ENCODE results near the gene SARS1.
"Not testable (repeated sequence)": the region's sequence is repeated elsewhere in the genome, so short reads cannot be mapped to it uniquely, and the experiment has no call there.

SARS1 gene

DNA sequence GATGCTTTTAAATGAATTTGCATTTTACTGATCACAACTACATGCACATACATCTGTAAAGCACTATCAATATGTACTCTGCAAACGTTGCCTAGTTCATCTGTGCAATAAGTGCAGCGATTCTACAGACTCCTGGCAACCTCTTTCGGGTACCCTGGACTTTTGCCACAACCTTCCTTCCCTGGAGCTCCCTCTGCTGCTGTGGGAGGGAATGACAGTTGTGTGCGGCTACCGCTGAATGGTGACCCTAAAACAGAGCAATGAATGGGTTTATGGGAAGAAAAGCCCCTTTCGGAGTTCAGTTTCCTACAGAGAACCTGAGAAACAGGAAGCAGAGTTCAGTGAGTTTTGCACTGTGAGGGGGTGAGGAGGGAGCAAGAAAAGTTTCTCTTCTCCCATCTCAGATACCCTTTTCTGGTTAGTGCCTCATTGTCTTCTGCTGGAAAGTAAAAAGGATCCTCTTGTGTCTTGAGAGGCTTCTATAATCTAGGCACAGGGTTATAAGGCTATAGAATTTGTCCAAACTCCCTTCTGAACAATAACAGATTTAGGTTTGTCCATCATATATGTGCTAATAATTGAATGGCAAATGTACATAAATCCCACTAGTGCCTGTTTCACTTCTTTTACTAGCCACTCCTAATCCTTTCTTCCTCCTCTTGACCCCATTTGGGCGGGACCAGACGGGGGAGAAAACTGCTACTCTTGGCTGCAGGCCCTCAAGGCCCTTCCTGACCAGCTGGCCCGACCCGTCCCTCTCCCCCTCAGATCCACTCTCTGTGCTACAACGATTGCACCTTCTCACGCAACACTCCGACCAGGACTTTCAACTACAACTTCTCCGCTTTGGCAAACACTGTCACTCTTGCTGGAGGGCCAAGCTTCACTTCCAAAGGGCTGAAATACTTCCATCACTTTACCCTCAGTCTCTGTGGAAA lies 19.8 kb upstream of the SARS1 start:
- peak; percentile 12 for DNase-seq

- no peak for DNase-seq
Observed at GRCh38 chr1:109197158-109198042, 16.3 kb upstream of the SARS1 start.

- DNase-seq = no peak
Observed at GRCh38 chr1:109198043-109198695, 15.5 kb upstream of the SARS1 start.

GRCh38 chr1:109198745-109199144 lies 15.0 kb upstream of the SARS1 start:
- DNase-seq = no peak

GRCh38 chr1:109199710-109200109 lies 14.0 kb upstream of the SARS1 start:
- no peak for DNase-seq

- DNase-seq = no peak
Observed at GRCh38 chr1:109201123-109201703, 12.5 kb upstream of the SARS1 start.

- DNase-seq = no peak
Observed at GRCh38 chr1:109204484-109204883, 9.2 kb upstream of the SARS1 start.

DNA sequence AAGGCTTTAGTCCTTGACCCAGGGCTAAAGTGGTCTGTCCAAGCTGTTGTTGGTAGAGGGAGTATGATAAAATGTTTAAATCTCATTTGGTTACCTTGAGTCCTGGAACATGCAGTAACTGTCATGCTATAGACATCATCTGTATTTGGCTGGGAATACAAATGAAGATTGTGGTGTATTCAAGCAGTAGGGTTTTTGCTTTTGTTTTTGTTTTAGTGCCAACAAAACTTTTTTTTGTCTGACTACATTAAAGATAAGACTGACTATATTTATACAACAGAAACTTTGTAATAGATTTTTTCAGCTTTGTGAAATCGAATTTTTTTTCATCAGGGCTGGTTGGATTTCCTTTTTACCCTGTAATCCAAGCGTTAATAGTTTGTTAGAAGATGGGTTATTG lies 7.4 kb upstream of the SARS1 start:
- no peak for DNase-seq

GRCh38 chr1:109207467-109208103 lies 6.1 kb upstream of the SARS1 start:
- DNase-seq = no peak

DNA sequence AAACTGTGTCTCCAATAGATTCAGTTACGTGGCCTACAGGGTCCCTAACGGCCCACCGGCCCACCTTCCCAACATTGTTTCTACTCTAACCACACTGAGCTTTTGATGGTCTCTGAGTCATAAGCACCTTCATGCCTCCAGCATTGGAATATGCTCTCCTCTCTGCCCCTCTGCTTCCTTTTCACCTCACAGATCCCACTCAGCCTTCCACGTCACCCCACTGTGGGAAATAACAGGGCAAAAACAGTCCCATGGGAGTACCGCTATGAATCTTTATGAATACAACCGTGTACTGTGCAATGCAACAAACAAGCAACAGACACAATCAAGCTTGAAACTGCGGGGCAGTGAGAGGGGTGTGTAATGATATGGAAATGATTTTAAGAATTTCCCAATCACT lies 5.3 kb upstream of the SARS1 start:
- no peak for DNase-seq

- DNase-seq = no peak
Observed at GRCh38 chr1:109208836-109209463, 4.8 kb upstream of the SARS1 start.

DNA sequence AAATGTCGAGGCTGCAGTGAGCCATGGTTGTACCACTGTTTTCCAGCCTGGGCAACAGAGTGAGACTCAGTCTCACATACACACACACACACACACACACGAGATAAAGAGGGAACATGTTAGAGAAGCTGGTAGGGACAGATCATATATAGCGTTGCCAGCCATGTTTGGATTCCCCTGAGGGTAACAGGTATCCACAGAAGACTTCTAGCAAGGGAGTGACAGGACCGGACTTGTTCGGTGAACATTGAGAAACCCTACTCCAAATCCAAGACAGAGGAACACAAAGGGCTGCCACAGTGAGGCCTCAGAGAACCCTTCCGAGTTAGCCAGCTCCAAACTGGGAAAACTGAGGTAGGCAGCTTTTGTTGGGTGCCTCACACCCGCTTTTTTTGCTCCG lies 3.7 kb upstream of the SARS1 start:
- no peak for DNase-seq

DNA sequence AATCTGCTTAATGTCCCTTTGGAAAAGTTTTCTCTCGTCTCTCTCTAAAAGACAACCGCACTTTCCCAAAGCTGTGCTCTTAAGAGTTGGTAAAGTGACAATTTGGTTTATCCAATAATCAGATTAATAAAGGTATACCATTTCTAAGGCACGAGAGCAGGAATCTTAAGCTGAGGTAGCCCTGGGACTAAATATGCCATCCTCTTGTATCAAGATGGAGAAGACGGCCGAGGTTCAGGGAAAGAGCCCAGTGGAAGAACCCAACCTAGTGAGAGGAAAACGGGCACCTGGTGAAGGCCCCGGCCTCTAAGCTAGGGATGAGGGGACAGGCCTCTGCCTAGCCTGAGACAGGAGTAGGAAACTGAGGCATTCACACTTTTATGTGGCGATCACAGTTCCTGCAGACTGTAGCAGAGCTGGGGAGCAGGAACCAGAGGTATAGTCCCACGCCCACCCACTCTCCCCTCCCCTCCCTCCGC lies 334 bp upstream of the SARS1 start:
- no peak for DNase-seq

GRCh38 chr1:109214695-109215623 lies 1.2 kb downstream of the SARS1 start:
- DNase-seq = peak; percentile 62

DNA sequence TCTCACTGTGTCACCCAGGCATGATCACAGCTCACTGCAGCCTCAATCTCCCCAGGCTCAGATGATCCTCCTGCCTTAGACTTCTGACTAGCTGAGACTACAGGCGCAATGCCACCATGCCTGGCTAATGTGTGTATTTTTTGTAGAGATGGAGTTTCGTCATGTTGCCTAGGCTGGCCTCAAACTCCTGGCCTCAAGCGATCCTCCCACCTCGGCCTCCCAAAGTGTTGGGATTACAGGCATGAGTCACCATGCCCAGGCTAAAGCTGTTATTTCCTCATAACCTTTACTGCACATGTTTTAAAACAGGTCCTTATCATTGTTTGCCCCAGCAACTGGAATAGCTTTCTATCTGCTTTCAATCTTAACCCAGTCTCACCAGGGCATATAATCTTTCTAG lies 2.9 kb downstream of the SARS1 start:
- no peak for DNase-seq

- no peak for DNase-seq
Observed at GRCh38 chr1:109218516-109218915, 4.8 kb downstream of the SARS1 start.

DNA sequence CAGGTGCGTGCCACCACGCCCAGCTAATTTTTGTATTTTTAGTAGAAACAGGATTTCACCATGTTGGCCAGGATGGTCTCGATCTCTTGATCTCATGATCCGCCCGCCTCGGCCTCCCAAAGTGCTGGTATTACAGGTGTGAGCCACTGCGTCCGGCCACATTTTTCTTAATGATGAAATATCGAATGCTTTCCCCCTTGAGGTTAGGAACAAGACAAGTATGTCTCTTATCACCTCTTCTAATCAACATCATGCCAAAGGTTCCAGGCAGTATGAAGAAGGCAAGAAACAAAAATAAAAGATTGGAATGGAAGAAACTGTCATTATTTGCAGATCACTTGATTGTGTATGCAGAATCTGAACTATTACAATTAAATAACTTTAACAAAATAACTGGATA lies 7.5 kb downstream of the SARS1 start:
- DNase-seq = not testable (repeated sequence)

GRCh38 chr1:109225308-109225707 lies 11.6 kb downstream of the SARS1 start:
- DNase-seq = no peak

GRCh38 chr1:109225711-109226445 lies 12.2 kb downstream of the SARS1 start:
- DNase-seq = no peak

DNA sequence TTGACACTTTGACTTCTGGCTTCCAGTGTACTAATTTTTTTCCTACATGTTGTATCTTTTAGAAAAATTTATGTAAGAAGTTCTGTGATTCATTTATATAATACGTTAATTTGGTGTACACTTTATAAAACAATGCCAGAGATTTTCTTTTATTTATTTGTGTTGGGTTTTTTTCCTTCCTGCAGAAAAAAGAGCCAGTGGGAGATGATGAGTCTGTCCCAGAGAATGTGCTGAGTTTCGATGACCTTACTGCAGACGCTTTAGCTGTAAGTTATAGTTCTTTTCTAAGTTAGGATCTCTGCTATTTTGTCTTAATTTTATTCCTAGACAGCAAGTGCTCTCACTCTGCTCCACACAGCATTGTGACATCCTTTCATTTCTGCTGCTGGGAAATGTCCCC lies 14.4 kb downstream of the SARS1 start:
- DNase-seq = no peak

All from NCI-H510A (cell line).